ENCODE data around the gene TMEM150B.

Gene TMEM150B

GRCh38 chr19:55325172-55325571, at the start of gene TMEM150B:
TMEM150B (minus strand) TSS chr19:55325341; CDS start chr19:55321036, 4,305 bp downstream.
- no peak for DNase-seq

GRCh38 chr19:55373993-55374757, 49.0 kb upstream of the TMEM150B start:
- DNase-seq: no peak

GRCh38 chr19:55373306-55373992, 48.3 kb upstream of the TMEM150B start:
- DNase-seq: no peak

- no peak for DNase-seq
These were observed 47.4 kb upstream of the TMEM150B start for GRCh38 chr19:55372316-55373081.

- DNase-seq: no peak
These were observed 45.3 kb upstream of the TMEM150B start, which contains the start of gene IL11 for GRCh38 chr19:55370305-55370988. IL11 (minus strand) TSS chr19:55370463; CDS start chr19:55370310, 153 bp downstream.

GRCh38 chr19:55369653-55370304, 44.6 kb upstream of the TMEM150B start:
- no peak for DNase-seq

- no peak for DNase-seq
These were observed 43.8 kb upstream of the TMEM150B start for GRCh38 chr19:55368701-55369563.

GRCh38 chr19:55368106-55368505, 43.0 kb upstream of the TMEM150B start:
- no peak for DNase-seq

GRCh38 chr19:55366790-55367189, 41.6 kb upstream of the TMEM150B start:
- no peak for DNase-seq

GRCh38 chr19:55365964-55366363, 40.8 kb upstream of the TMEM150B start:
- DNase-seq: no peak

- no peak for DNase-seq
These were observed 40.1 kb upstream of the TMEM150B start for GRCh38 chr19:55365245-55365644.

GRCh38 chr19:55362990-55363716, 38.0 kb upstream of the TMEM150B start, which contains the start of gene GARIN5B:
GARIN5B (minus strand) TSS chr19:55363260; CDS start chr19:55363066, 194 bp downstream.
- no peak for DNase-seq

- no peak for DNase-seq
These were observed 37.2 kb upstream of the TMEM150B start for GRCh38 chr19:55362174-55362989.

- no peak for DNase-seq
These were observed 35.8 kb upstream of the TMEM150B start for GRCh38 chr19:55360902-55361301.

GRCh38 chr19:55358943-55359908, 34.1 kb upstream of the TMEM150B start:
- no peak for DNase-seq

- DNase-seq: no peak
These were observed 33.4 kb upstream of the TMEM150B start for GRCh38 chr19:55358493-55358892.

- DNase-seq: no peak
These were observed 30.2 kb upstream of the TMEM150B start for GRCh38 chr19:55355213-55355821.

GRCh38 chr19:55354698-55355212, 29.6 kb upstream of the TMEM150B start, which contains the start of gene COX6B2:
COX6B2 (minus strand) TSS chr19:55354719; CDS start chr19:55354521, 198 bp downstream.
- no peak for DNase-seq

Measured in NCI-H1436 treated with DMSO at 0.1 percent for 48 hours (cell line).